GM21529 (cell line): Measurements from ENCODE around the gene CRAT.

Source experiments
- ATAC-seq: cut with Tn5 transposase; IDR thresholded peaks from one replicate; pipeline ENCODE4 v1.9.1; 2021; ENCODE audit not compliant: unreplicated experiment

The CRAT gene

GRCh38 chr9:129093602-129094386 is 16.8 kb downstream of the CRAT start:
- no peak for ATAC-seq

- ATAC-seq = no peak
Observed at GRCh38 chr9:129089246-129089645, 21.3 kb downstream of the CRAT start.

GRCh38 chr9:129084087-129084486 is 26.5 kb downstream of the CRAT start:
- ATAC-seq = no peak

GRCh38 chr9:129081388-129081904 is 29.1 kb downstream of the CRAT start:
- ATAC-seq = no peak

GRCh38 chr9:129080601-129081387 is 29.8 kb downstream of the CRAT start, which contains the start of gene DOLPP1:
TSS of gene DOLPP1 (plus strand) at chr9:129081111. CDS start at chr9:129081132, 21 bp downstream.
- peak; percentile 91 for ATAC-seq

- no peak for ATAC-seq
Observed at GRCh38 chr9:129080298-129080600, 30.3 kb downstream of the CRAT start.

- no peak for ATAC-seq
Observed at GRCh38 chr9:129079829-129080228, 30.8 kb downstream of the CRAT start.

GRCh38 chr9:129078691-129079503 is 31.7 kb downstream of the CRAT start:
- no peak for ATAC-seq

GRCh38 chr9:129077236-129077635 is 33.4 kb downstream of the CRAT start:
- ATAC-seq = no peak

GRCh38 chr9:129076640-129077037 is 34.0 kb downstream of the CRAT start:
- no peak for ATAC-seq

- no peak for ATAC-seq
Observed at GRCh38 chr9:129075996-129076639, 34.5 kb downstream of the CRAT start.

- ATAC-seq = no peak
Observed at GRCh38 chr9:129074106-129074505, 36.5 kb downstream of the CRAT start.

- ATAC-seq = no peak
Observed at GRCh38 chr9:129073404-129073803, 37.2 kb downstream of the CRAT start.

GRCh38 chr9:129072171-129072570 is 38.4 kb downstream of the CRAT start:
- no peak for ATAC-seq

GRCh38 chr9:129071526-129072126 is 39.0 kb downstream of the CRAT start:
- no peak for ATAC-seq

GRCh38 chr9:129070696-129071525 is 39.7 kb downstream of the CRAT start:
- ATAC-seq = no peak

- ATAC-seq = no peak
Observed at GRCh38 chr9:129069862-129070641, 40.5 kb downstream of the CRAT start.

GRCh38 chr9:129068990-129069861 is 41.4 kb downstream of the CRAT start:
- no peak for ATAC-seq
